Activated CD8-positive, alpha-beta memory T cell treated with anti-CD3 and anti-CD28 coated beads, Interleukin-2, amount 10 ng/mL, durations not matched to agents 7 days and 5 days (primary cell): Measurements from ENCODE around the gene OXTR. TPM values are rescaled to one million over a fixed set of nuclear protein-coding genes. Genes with fewer than 3 reads are reported as not detected.
"Not testable (repeated sequence)": the region's sequence is repeated elsewhere in the genome, so short reads cannot be mapped to it uniquely, and the experiment has no call there.

ENCODE experiments used
- ATAC-seq: fragments of 150-1000 bp; cut with Tn5 transposase; one replicate; pipeline ENCODE4 v1.10.0; 2021; ENCODE audit warnings: moderate library complexity
- CTCF ChIA-PET: fragments of 350-600 bp; sonication (Branson Sonifier 250); formaldehyde crosslinking; loops from one replicate; lab custom pipeline; 2021; ENCODE audit warnings: antibody characterized with exemption; lab: Charles Lee
- DNase-seq: peaks from one replicate; pipeline ENCODE4 v3.0.0-alpha.2; 2020
- H3K27ac Mint-ChIP-seq: one replicate; pipeline ENCODE4 v1.8.0; 2021; ENCODE audit warnings: mild to moderate bottlenecking, mixed read lengths
- H3K27me3 Mint-ChIP-seq: one replicate; pipeline ENCODE4 v1.8.0; 2021; ENCODE audit warnings: mixed read lengths
- H3K36me3 Mint-ChIP-seq: one replicate; pipeline ENCODE4 v1.8.0; 2021; ENCODE audit warnings: mild to moderate bottlenecking, mixed read lengths
- H3K4me1 Mint-ChIP-seq: one replicate; pipeline ENCODE4 v1.8.0; 2021; ENCODE audit warnings: mixed read lengths
- H3K4me3 Mint-ChIP-seq: one replicate; pipeline ENCODE4 v1.8.0; 2021; ENCODE audit warnings: mild to moderate bottlenecking, moderate library complexity, mixed read lengths
- H3K9me3 Mint-ChIP-seq: one replicate; pipeline ENCODE4 v1.8.0; 2022; ENCODE audit warnings: low read depth, mixed read lengths
- total RNA-seq, 2 experiments: library from RNA; stranded (reverse); gene quantifications; one replicate each; pipeline ENCODE4 v1.2.3, GENCODE V29; 2021

OXTR gene
- total RNA-seq, 2 experiments from 2014 or later, result 1.3 to 1.4 TPM

DNA sequence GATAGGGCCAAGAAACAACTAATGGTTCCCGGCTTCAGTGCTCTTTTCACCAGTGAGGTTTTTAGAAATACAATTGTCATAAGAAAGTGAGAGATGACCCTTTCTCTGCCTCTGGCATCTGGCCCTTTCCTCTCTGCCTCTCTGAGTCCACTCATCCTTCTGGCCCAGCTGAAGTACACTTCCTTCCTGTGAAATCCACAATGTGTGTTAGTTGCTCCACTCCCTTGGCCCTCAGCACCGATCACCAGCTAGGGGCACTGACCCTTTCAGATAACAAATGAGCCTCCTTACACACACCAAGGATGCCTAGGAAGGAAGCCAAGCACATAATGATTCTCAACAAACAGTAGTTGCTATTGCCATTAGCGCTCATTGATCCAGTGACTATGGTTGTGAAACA, 38.8 kb downstream of the OXTR start:
- Mint-ChIP-seq H3K27me3 (peaks cover 2% of the 10 kb centered on the region), H3K9me3 (no peaks in the 10 kb centered on the region), H3K36me3 (no peaks in the 10 kb centered on the region), H3K4me1 (no peaks in the 10 kb centered on the region), H3K4me3 (no peak overlapping the region), H3K27ac (no peak overlapping the region)
- ATAC-seq (no peak), DNase-seq (no peak)
- CTCF ChIA-PET, result no interaction called here

DNA sequence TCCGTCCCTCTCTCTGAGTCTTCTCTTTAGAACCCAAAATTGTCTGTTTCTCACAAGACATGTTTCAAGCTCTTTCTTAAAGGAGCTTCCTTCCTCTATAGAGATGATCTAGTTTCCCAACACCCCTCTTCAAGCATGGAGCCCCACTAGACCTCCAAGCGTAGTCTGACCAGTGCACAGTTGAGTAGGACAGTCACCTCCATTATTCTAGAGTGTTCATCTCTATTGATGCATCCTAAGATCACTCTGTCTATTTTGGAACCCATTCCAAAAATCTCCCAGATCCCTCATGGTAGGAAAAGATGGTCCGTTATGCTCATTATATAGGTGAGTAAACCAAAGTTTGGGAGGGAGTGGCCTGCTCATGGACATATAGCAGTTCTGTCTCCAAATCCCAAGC, 39.9 kb downstream of the OXTR start:
- ATAC-seq (no peak), DNase-seq (no peak)
- H3K4me1 Mint-ChIP-seq, result no peaks in the 10 kb centered on the region
- no peak overlapping the region for H3K27ac Mint-ChIP-seq
- CTCF ChIA-PET, result no interaction called here
- no peaks in the 10 kb centered on the region for H3K9me3 Mint-ChIP-seq
- H3K36me3 Mint-ChIP-seq, result no peaks in the 10 kb centered on the region
- peaks cover 2% of the 10 kb centered on the region for H3K27me3 Mint-ChIP-seq
- no peak overlapping the region for H3K4me3 Mint-ChIP-seq

DNA sequence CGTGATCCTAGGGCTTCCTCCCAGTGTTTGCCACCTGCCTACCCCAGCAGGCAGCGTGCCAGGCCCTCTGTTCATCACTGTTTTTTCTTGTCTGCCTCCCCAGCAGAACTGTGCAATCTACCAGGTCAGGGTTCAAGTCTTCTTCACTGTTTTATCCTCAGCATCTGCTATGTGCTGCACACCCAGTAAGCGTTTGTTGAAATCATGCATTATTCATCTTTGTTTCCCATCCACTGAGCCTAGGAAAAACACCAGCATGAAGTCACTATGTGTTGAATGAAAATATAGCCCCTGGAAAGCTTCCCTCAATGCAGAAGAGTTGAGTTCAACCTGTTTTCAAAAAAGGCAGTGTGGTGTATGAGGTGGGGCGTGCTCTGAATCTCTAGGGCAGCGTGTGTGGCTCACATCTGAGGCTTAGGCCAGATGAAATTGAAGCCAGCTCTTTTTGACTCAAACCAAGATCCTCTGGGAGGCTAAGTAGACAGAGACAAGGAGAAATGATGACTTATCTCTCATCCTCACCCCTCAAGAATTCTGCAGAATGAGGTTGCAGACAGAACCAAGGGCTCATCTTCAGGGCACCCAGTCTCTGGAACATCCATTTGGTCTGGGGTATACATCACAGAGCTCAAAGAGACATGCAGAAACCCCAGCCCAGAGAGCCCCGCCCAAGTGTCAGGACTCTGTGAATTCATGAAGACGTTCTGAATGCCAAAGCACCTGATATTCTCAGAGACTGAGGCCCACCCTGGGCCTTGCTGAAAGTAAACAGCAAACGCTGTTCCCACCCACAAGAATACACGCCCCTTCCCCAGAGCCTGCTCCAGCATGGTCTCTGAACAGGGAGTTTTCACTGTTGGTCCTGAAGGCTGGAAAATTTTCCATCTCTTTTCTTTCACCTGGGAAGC, 41.6 kb downstream of the OXTR start:
- H3K4me1 Mint-ChIP-seq, result no peaks in the 10 kb centered on the region

DNA sequence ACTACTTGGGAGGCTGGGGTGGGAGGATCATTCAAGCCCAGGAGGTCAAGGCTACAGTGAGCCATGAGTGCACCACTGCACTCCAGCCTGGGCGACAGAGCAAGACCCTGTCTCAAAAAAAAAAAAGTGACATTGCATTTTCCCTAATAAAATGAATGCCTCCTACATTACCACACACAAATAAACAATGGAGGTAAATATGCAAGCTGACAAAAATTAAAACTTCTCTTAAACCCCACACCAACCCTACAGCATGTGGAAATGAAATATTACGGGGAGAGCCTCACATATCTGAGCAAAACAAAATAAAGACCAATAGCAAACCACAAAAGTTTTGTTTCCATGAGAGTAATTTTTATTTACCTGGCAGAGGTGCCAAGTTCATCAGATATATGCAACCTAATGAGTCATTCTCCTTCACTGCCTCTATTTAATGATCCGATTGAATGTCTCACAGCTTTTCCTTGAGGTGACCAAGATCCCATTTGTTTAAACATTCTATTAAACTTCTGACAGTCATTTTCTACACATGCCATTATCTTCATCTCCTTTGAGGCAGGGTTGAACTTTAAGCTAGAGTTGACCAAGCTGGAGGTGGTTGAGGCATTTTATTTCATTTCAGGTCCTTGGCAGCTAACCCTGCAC, 45.2 kb downstream of the OXTR start:
- Mint-ChIP-seq H3K4me3 (no peak overlapping the region), H3K9me3 (no peaks in the 10 kb centered on the region), H3K27me3 (no peaks in the 10 kb centered on the region), H3K36me3 (no peaks in the 10 kb centered on the region), H3K4me1 (no peaks in the 10 kb centered on the region), H3K27ac (no peak overlapping the region)
- no peak for ATAC-seq
- no peak for DNase-seq
- CTCF ChIA-PET, result no interaction called here

More for the DNA sequence above, 41.6 kb downstream of the OXTR start:
- Mint-ChIP-seq H3K9me3 (no peaks in the 10 kb centered on the region), H3K27me3 (peaks cover 2% of the 10 kb centered on the region), H3K27ac (no peak overlapping the region), H3K4me3 (no peak overlapping the region), H3K36me3 (no peaks in the 10 kb centered on the region)
- CTCF ChIA-PET, result no interaction called here
- no peak for DNase-seq
- no peak for ATAC-seq

DNA sequence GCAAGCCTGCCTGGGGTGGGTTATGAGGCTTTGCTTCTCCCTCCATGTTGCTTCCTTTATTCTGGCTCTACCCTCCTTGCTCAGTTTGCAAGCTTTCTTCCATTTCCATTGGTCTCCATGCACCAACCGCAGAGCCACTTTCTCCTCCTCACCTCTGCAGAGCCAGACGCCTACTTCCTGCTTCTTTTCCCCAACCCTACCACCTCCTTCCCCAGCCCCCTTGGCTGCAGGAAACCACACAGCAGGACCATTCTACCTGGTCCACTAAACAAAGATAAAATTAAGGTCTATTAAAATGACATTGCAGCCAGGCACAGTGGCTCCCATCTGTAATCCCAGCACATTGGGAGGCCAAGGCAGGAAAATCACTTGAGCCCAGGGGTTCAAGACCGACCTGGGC, 45.8 kb downstream of the OXTR start:
- ATAC-seq (no peak), DNase-seq (no peak)
- Mint-ChIP-seq H3K36me3 (no peaks in the 10 kb centered on the region), H3K27ac (no peak overlapping the region), H3K4me1 (no peaks in the 10 kb centered on the region), H3K4me3 (no peak overlapping the region), H3K9me3 (no peaks in the 10 kb centered on the region), H3K27me3 (no peaks in the 10 kb centered on the region)
- CTCF ChIA-PET, result no interaction called here

DNA sequence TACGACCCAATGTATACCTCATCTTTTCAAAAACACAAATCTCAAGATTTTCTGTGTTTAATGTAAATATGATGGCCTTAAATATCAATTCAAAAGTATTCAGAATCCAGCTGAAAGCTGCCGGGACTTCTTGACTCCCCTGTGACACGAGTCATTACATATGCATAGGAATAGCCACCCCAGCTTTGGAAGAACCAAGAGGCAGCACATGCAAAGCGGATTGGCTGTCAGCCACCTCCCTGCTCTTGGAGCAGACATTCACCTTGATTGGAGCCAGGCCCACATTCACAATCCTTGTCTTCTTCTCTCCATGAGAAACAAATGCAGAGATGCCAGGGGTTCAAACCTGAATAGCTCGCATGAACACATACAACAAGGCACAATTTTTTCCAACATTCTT, 46.6 kb downstream of the OXTR start:
- Mint-ChIP-seq H3K4me1 (no peaks in the 10 kb centered on the region), H3K27ac (no peak overlapping the region), H3K9me3 (no peaks in the 10 kb centered on the region), H3K36me3 (no peaks in the 10 kb centered on the region), H3K4me3 (no peak overlapping the region), H3K27me3 (no peaks in the 10 kb centered on the region)
- CTCF ChIA-PET, result no interaction called here
- DNase-seq (no peak), ATAC-seq (no peak)

DNA sequence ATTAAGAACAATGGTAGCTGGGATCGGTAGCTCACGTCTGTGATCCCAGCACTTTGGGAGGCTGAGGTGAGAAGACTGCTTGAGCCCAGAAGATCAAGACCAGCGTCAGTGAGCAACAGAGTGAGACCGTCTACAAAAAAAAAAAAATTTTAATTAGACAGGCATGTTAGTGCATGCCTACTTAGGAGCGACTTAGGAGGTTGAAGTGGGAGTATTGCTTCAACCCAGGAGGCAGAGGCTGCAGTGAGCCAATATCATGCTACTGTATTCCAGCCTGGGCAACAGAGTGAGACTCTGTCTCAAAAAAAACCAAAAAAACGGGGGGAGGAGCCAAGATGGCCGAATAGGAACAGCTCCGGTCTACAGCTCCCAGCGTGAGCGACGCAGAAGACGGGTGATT, 53.7 kb downstream of the OXTR start:
- H3K27me3 Mint-ChIP-seq, DNase-seq, CTCF ChIA-PET, H3K9me3 Mint-ChIP-seq, H3K36me3 Mint-ChIP-seq, ATAC-seq, H3K4me1 Mint-ChIP-seq, H3K27ac Mint-ChIP-seq, H3K4me3 Mint-ChIP-seq: not testable (repeated sequence)

DNA sequence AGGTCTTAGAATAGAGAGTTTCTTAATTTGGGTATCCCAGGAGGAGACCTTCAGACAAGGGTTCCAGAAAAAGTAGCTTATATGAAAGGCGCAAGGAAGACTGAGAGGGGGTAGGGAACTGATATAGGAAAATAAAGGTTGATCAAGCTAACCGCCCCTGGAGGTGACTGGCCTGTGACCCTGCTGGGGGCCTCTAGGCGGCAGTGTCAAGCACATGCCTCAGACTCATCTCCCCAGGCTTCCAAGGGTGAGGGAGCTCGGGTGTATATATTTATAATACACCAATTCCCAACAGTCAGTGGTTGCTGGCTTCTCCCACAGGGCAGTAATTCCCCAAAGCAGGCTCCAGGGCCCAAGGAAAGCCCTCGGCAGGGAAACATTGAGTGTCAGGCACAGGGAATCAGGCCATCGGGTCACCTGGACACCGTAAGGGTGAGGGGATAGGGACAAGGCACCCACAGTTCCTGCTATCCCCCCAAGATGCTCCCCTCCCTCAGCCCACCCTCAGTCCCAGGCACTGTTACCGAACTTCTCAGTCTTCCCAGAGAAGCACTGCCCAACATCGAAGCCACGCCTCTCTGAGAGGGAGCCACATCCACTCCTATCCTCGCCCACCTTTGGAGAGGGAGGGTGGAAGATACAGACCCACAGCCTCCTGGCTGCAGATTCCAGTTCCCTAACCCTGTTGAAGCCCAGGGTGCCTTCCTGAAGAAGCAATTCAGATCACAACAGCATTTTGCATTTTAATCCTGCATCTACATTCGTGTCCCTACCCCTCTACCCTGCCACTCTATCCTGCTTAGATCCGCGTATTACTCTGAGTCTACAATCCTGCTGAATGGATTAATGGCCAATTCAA, 55.3 kb downstream of the OXTR start:
- CTCF ChIA-PET, result no interaction called here
- Mint-ChIP-seq H3K4me1 (no peaks in the 10 kb centered on the region), H3K9me3 (no peaks in the 10 kb centered on the region), H3K36me3 (no peaks in the 10 kb centered on the region), H3K27ac (no peak overlapping the region), H3K27me3 (no peaks in the 10 kb centered on the region), H3K4me3 (no peak overlapping the region)
- ATAC-seq (no peak), DNase-seq (no peak)

DNA sequence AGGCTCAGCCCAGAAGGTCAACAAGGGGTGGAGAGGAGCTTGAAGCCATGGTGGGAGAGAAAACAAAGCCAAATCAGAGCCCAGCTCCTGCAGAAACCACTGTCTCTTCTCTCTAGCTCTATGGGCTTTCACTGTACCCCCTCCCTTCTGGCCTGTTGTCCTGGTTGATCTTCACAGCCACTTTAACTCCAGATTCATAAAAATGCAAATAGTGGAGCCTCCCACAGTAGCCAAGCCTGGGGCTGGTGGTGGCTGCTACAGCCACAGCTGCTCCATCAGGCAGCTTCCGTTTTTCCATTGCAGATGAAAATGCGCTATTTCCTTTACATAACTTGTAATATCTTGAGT, 56.5 kb downstream of the OXTR start:
- DNase-seq (no peak), ATAC-seq (no peak)
- Mint-ChIP-seq H3K4me3 (no peak overlapping the region), H3K36me3 (no peaks in the 10 kb centered on the region), H3K4me1 (no peaks in the 10 kb centered on the region), H3K27me3 (no peaks in the 10 kb centered on the region), H3K9me3 (no peaks in the 10 kb centered on the region), H3K27ac (no peak overlapping the region)
- CTCF ChIA-PET, result interaction anchor here (0.7 kb wide), 1 partner anchor 11 kb away, joined by 3 read pairs; no protein-coding TSS in a partner anchor

DNA sequence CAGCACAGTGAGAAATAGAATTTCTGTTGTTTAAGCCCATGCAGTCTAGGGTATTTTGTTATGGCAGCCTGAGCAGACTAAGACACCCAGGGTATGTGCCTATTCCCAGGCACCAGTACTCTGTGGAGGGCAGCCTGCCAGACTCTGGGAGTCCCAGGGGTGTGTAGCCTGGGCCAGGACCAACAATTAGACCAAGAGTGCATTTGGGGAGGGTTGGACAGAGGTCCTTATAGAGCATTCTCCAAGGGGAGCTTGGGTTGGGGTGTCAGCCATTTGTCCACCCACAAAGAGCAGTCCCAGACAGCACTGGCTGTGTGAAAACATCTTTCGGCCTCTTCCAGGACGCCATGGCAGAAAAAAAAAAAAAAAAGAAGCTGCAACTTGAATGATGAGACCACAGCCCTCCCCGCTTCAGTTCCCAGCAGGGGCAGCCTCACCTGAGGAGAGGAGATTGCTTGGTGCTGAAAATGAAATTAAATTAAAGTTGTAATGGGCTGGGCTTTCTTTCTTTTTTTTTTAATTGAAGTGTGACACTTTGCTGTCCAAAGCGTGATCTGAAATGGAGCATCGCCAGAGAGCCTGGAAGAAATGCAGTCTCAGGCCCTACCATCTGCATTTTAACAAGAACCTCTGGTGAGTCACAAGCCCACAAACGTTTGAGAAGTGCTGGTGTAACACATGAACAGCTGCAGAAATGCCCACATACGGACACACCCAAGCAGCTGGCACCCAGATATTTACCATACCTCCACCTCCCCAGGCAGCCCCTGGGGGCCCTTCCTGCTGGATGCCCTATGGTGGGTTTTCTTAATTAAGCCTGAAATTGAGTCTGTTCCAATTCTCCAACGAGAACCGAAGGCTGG, 57.1 kb downstream of the OXTR start:
- Mint-ChIP-seq H3K4me3 (no peak overlapping the region), H3K9me3 (no peaks in the 10 kb centered on the region), H3K36me3 (no peaks in the 10 kb centered on the region), H3K4me1 (no peaks in the 10 kb centered on the region), H3K27ac (no peak overlapping the region), H3K27me3 (no peaks in the 10 kb centered on the region)
- CTCF ChIA-PET, result interaction anchor here (0.7 kb wide), 1 partner anchor 10 kb away, joined by 3 read pairs; no protein-coding TSS in a partner anchor
- ATAC-seq, result no peak
- no peak for DNase-seq

DNA sequence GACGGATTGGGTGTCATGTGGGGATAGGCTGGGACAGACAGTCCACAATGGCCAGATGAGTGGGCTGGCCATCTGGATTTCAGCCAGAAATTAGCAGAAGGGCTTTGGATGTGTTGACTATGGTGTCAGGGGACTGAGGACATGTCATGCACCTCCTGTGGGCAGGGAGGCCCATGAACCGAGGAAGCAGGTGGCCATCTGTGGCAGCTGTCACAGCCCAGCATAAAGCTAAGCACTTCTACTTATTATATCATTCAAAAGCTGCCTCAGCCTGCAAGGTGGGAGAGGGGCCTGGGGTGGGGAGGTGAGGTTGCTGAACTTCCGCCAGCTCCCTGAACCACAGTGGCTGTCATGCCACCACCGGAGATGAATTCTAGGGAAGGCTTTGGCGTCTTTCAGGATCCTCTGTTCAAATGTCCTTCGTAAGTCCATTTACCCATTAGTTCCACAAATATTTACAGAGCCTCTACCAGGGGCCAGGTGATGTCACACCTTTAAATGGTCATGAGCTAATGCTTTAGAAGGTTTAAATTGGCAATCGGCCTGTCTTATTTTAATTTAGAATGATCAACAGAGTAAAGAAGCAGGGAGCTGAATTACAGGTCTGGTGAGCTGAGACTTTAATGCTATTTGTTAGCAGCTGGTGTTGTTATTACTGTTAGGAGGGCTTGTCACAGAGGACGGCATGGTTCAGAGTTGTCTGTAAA, 59.5 kb downstream of the OXTR start:
- peaks cover 3% of the 10 kb centered on the region for H3K9me3 Mint-ChIP-seq
- CTCF ChIA-PET, result interaction anchor here (0.6 kb wide), 1 partner anchor 7 kb away, joined by 3 read pairs; no protein-coding TSS in a partner anchor
- H3K4me3 Mint-ChIP-seq, result no peak overlapping the region
- DNase-seq (no peak), ATAC-seq (no peak)
- H3K27ac Mint-ChIP-seq, result no peak overlapping the region
- no peaks in the 10 kb centered on the region for H3K36me3 Mint-ChIP-seq
- no peaks in the 10 kb centered on the region for H3K27me3 Mint-ChIP-seq
- H3K4me1 Mint-ChIP-seq, result no peaks in the 10 kb centered on the region

DNA sequence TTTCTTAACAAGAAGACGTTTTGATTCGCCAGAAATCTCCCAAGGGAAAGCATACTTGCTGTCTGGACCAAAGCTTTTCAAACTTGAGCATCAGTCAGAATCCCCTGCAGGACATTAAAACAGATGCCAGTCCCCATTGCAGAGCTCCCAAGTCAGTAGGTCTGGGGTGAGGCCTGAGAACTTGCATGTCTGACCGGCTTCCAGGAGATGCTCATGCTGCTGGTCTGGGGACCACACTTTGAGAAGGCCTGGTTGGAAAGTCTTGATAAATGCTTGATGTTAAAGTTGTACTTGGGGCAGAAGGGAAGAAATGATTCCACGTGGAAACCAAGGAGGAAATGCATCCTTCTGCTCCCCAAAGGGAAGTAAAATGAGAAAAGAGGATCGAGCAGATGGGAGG, 60.1 kb downstream of the OXTR start:
- H3K36me3 Mint-ChIP-seq, result no peaks in the 10 kb centered on the region
- peaks cover 4% of the 10 kb centered on the region for H3K9me3 Mint-ChIP-seq
- ATAC-seq (no peak), DNase-seq (no peak)
- CTCF ChIA-PET, result no interaction called here
- H3K4me3 Mint-ChIP-seq, result no peak overlapping the region
- H3K27me3 Mint-ChIP-seq, result no peaks in the 10 kb centered on the region
- H3K4me1 Mint-ChIP-seq, result no peaks in the 10 kb centered on the region
- H3K27ac Mint-ChIP-seq, result no peak overlapping the region
